T47D (cell line): Measurements from ENCODE around the gene ZC3H6.
"Not testable (repeated sequence)": the region's sequence is repeated elsewhere in the genome, so short reads cannot be mapped to it uniquely, and the experiment has no call there.

Source experiments
- DNase-seq, 2 experiments: peaks; one replicate each; pipeline versions ENCODE4 v3.0.0 to v3.0.0-alpha.2; 2011 to 2012; ENCODE audit warnings: low read depth in 1 of 2, low spot score in 1 of 2
- JUND ChIP-seq: IDR thresholded peaks from 2 replicates; pipeline ENCODE4 v1.6.1; 2012; ENCODE audit warnings: low read depth
- in situ Hi-C: cut with HindIII; loops from 2 replicates; pipeline ENCODE4 v1.10.0; 2016; ENCODE audit warnings: low sequenced_read_pairs, low pct_unique_long_range_greater_than_20kb

ZC3H6 gene

GRCh38 chr2:112321375-112322320, 46.3 kb downstream of the ZC3H6 start:
- no peak for TF ChIP-seq JUND
- in situ Hi-C loops: no loop called here
- no peak for DNase-seq

DNA sequence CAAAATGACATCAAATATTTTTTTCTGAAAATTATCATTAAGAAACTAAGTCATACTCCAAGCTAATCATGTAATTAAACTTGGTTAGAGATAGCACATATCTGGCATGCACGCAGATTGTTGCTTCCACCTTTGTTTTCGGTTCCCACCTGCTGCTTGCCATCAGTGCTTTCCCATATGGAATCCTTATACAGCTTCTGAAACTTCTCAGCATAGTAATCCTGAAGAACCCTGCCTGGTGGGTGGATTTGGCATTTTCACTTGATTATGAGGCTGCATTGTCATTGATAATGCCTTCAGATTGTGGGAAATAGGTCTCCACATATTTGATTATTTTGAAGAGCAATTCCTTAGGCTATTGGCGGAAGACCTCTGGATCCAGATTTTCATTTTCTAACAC, 47.5 kb downstream of the ZC3H6 start:
- DNase-seq: no peak
- no peak for TF ChIP-seq JUND
- in situ Hi-C loops: no loop called here

GRCh38 chr2:112332123-112332696, 56.8 kb downstream of the ZC3H6 start:
- in situ Hi-C loops: no loop called here
- no peak for DNase-seq
- TF ChIP-seq JUND: no peak

DNA sequence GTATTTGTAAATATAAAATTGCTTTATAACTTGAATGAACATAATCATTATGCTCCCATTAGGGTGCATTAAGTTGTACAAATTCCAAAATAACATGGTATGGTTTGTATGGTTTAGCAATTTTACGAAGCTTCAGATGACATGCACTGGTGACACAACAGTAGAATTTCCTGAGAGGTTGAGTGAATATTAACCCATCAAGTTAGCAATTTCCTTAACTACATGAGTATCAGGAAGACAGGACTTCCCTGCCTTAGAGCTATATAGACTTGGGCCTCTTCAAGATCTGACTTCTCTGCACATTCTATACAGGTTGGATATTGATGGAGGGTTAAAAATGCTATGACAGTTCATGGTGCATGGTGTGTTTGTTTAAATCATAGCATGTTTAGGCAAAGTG, 60.2 kb downstream of the ZC3H6 start:
- TF ChIP-seq JUND: no peak
- DNase-seq: no peak
- in situ Hi-C loops: no loop called here

DNA sequence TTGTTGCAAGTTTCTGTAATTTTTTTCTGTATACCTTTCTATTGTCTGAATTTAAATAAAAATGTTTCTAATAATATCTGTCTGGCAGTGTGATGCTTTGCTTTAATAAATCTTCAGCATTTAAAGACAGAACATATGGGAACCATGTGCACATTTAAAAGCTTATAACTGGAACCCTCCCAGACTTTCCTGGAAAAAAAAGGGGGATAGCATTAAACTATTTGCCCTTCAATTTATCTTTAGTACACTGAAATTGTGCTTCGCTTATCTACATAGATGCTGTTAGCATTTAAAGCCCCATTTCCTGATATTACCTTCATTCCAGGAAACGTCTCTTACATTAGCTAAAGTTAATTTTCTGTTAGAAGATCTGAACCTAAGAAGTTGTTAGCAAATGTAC, 64.6 kb downstream of the ZC3H6 start:
- DNase-seq: no peak
- in situ Hi-C loops: no loop called here
- no peak for TF ChIP-seq JUND

GRCh38 chr2:112340475-112341267, 65.3 kb downstream of the ZC3H6 start:
- DNase-seq: no peak
- in situ Hi-C loops: no loop called here
- TF ChIP-seq JUND: no peak

DNA sequence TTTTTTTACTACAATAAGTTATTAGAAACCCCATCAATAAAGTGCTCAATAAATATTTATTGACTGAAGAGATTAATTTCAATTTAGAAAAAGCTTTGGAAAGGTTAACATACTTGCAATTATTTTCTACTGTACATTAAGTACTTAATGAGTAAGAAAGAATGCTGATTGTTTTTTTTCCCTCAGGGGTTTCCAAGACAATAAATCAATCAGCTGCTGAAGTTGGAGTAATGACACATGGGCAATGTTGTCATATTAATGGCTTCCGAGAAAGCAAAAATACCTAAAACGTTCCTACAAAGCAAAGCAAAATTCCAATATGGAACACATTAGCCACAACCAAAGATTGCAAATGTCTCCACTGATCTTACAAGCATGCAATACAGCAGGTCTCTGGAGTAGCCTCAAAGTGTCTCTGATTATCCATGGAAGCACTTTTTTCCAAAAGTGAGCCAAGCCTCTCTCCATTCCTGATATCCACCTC, 66.7 kb downstream of the ZC3H6 start:
- no peak for TF ChIP-seq JUND
- DNase-seq: peak in 1 of 2 experiments; percentile 0
- in situ Hi-C loops: no loop called here

DNA sequence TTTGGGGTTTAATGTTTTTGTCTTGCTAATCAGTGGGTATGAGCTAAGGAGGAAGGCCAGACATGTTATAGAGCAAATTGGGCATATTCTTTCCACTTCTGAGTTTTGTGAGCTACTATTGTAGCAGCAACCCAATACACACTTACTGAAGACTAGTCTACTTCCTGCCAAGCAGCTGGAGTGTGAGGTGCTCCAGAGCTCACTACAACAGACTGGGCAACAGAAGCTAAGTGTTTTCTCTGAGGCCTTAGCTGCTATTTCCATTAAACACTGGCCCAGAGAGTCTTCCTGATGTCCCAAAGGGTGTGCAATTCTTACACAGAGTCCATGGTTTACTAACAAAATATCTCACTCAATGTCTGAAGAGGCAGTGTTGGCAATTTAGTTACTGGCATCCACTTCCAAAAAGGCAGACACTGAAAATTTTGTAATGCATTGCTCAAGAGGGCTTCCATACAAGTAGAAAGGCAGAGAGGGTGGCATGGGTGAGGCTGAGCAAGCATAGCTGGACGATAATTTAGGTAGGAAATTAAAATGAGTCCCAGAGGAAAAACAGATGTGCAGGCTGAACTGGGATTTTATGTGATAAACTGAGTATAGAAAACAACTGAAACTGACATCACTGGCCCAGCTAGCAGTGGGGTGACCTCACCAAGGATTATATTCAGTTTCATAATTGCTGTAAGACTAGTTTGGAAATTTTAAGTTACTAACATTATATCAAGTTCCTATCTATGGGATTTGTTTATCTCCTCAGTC, 68.6 kb downstream of the ZC3H6 start:
- no peak for TF ChIP-seq JUND
- no peak for DNase-seq
- in situ Hi-C loops: no loop called here

- DNase-seq: peak; percentile 21 to 58
- in situ Hi-C loops: no loop called here
- TF ChIP-seq JUND: no peak
Measured at GRCh38 chr2:112345030-112346027, 69.9 kb downstream of the ZC3H6 start.

- in situ Hi-C loops, DNase-seq: not testable (repeated sequence)
Measured at GRCh38 chr2:112352292-112352691, 76.9 kb downstream of the ZC3H6 start.

DNA sequence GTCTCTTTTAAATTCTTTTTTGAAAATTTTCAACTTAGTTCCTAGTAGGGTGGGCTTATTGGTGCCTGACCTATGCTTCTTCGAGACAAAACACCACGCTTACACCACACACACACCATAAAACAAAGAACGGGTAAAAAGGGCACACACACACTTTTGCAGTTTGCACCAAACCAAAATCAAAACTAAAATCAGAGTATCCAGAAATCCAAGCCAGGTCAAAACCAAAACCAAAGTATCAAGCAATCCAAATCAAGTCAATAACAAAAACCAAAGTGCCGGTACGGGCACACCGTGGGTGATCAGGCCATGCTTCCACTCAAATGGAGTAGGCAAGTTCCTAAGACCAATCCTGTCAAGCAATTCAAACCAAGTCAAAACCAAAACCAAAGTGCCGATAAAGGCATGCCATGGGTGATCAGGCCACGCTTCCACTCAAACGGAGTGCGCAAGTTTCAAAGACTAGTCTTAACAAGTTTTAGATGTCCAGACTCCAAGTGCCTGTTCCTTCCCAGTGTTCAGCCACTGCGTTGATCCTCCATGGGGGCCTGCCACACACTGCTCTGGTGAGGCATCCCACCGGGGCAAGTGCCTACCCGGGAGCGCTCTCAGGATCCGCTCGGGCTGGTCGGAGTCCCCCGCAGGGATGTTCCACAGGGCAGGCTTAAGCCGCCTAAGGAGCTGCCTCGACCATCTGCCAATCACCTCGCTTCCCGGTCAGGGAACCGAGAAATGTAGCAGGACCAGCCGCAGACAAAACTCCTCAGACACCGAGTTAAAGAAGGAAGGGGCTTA, 77.6 kb downstream of the ZC3H6 start:
- not testable (repeated sequence) for DNase-seq

GRCh38 chr2:112354335-112354734, 78.9 kb downstream of the ZC3H6 start:
- in situ Hi-C loops, DNase-seq: not testable (repeated sequence)

More for the DNA sequence above, 77.6 kb downstream of the ZC3H6 start:
- in situ Hi-C loops: not testable (repeated sequence)

GRCh38 chr2:112360055-112360454, 84.7 kb downstream of the ZC3H6 start:
- DNase-seq, in situ Hi-C loops: not testable (repeated sequence)
